HPDE6-E6E7 (cell line): ENCODE data around the gene HIVEP3.

Source experiments
- DNase-seq: peaks from one replicate; pipeline ENCODE4 v3.0.0; 2011; ENCODE audit warnings: missing footprints; ENCODE audit errors: extremely low spot score

Gene HIVEP3

DNA sequence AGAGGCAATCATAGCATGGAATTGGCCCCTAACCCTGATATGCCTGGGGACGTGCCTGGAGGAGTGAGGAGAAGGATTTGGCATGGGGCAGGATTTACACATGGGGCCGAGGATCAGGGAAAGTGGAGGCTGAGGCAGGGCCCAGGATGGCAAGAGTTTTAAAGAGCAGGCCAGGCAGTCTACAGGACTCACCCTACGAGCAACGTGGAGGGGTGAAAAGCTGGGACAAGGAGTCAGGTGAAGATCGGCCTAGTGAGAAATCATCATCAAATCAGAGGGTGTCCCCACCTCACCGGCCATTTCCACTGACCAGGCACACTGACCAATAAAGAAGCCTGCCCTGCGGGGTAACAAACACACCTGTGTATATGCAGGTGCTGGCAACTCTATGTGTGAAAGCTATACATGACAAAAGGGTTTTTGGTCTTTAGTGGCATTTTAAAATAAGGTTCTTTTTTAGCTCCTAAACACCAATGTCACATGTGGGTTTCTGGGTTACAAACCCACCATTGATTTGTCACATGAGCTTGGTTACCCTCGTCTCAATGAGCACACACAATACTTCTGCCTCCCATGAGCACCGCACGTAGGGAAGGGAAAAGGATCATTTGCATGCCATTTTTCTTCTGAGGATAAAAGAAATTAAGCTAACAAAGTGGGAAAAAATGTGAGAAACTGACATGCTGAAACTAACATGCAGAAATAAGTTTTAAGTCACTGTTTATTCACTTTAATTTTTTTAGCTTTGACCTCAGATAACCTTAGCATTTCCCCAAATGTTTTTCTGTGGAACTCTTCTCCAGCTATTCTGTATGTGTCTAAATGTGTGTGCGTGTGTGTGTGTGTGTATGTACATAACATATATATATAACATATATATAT lies 266.1 kb downstream of the HIVEP3 start:
- DNase-seq, result no peak

- DNase-seq, result no peak
Observed at GRCh38 chr1:41650028-41650880, 268.5 kb downstream of the HIVEP3 start.

DNA sequence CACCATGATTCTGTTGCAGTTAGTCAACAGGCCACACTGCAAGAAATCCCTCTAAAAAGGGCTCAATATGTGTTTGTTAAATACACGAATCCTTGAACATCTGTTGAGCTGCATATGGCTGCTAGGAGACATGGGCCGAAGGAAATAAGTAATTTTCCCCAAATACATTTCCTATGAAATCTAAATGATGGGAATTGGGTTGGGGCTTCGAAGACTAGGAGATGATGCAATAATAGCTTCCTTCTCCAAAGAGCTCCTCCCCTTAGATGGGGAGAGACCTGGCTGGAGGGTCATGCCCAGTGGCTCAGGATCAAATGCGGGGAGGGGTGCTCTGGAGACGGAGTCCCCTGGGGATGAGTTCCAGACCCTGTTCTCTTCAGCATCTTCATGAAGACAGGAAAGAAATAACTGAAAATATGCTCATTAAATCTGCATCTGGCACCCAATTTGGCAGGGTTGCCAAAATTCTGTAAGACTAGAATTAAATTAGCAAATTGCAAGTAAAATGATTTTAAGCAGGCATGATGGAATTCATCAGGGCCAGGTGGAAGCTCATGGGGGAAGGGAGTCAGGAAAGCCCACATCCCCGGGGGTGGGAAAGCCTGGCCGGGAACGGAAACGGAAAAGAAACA lies 269.2 kb downstream of the HIVEP3 start:
- no peak for DNase-seq

- DNase-seq, result no peak
Observed at GRCh38 chr1:41648844-41649243, 269.9 kb downstream of the HIVEP3 start.

DNA sequence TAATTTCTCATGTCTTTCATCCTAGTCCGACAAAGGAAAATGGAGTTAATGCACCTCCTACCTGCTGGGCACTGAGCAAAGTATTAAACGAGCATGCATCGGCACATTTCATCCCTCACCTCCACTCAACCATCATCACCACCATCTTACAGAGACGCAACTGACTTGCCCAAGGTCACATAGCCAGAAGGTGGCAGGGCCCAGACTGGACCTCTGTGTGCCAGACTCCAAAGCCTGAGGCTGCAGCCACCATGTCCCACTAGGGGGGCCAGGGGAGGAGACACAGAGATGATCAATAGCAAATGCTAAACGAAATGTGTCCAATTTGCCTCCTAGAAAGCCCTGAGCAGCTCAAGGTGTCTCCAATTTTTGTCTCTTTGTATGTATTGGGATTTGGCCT lies 270.5 kb downstream of the HIVEP3 start:
- DNase-seq, result no peak

DNA sequence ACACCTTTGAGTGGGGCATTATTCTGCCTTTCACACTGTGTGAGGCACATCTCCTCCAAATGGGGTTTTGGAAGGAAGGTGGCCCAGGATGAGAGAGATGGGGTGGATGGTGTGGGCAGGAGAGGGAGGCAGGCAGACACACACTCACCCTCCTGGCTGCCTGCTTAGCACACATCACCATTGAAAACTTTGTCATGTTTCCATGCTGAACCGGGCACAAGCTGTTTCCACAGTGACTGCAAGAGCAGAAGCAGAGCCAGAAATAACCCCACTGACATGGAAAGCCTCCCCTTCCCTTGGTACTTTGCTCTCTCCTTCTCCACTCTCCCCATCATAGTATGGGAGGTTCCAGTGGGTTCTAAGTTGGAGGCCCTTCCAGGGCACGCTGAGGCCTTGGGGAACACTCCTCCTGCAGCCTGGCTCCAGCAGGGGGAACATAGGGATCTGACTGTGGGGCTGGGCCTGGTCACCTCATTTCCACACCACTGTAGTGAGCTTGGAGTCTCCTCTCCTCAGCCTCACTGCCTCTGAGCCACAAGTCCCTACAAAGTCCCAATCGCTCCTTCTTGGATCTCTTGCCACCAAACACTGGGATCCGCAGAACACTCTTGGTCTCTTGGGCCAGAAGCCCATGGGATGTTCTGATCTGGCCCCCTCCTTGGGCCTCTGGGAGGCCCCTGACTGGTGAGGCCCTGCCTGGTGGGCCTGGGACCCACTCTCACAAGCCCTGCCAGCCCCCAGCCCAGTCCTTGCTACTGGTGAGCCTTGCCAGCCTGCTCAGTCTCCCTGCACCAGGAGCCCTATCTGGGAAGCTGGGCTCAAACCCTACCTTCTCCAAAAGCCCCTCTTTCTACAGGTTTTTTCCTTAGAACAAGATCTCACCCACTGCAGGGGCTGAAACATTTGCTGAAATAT lies 271.2 kb downstream of the HIVEP3 start:
- DNase-seq, result no peak

GRCh38 chr1:41646186-41646585 lies 272.5 kb downstream of the HIVEP3 start:
- no peak for DNase-seq

DNA sequence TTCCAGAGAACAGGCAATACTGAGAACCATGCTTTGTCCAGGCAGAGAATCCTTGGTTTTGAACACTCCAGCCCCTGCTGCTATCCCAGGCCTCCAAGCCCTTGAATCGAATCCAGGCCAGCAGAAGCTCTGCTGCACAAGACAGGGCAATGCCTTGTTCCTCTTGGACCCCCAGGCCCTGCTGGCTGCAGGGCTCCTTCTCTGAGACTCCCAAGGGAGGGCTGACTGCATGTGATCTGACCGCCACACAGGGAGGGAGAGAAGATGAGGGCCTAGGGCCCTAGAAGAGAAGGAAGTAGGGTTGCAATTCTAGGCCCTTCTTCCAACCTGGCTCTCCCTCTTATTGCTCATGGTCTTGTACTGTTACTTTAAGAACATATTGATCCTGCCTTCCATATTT lies 273.7 kb downstream of the HIVEP3 start:
- DNase-seq, result no peak

DNA sequence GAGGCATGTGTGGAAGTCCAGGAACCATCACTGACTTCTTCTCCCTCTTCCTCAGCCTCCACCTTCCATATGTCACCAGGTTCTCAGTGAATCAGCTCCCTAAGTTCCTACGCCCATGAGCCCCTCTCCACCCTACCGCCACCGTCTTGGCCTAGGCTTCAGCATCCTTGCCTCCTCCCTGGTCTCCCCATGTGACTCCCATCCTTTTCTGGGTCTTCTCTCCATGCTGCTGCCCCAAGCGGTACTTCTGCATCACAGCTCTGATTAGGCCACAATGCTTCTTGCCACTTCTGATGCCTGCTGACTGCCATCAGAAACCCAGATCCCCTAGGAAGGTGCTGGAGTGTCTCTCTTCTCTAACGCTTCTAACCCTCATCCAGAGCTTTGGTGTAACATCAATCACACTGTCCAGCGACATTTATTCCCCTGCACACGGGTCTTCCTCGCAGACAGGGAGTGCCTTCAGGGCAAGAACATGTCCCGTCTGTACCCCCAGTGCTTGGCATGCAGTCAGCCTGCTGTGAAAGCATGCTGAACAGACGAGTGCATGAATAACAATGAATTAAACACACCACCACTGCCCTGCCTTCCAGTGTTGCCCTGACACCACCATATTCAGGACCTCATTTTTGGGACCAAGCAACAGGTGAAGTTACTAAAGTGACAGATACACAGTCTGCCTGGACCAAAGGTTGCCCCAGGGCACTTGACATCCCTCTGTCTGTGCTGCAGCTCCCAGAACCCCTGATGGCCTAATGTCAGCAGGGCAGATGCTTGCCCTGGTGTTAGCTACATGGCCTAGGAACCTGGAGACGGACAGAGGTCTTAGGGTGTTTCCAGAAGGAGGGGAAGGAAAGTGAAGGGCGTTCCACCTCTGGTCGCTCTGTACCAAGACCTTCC lies 275.6 kb downstream of the HIVEP3 start:
- no peak for DNase-seq

DNA sequence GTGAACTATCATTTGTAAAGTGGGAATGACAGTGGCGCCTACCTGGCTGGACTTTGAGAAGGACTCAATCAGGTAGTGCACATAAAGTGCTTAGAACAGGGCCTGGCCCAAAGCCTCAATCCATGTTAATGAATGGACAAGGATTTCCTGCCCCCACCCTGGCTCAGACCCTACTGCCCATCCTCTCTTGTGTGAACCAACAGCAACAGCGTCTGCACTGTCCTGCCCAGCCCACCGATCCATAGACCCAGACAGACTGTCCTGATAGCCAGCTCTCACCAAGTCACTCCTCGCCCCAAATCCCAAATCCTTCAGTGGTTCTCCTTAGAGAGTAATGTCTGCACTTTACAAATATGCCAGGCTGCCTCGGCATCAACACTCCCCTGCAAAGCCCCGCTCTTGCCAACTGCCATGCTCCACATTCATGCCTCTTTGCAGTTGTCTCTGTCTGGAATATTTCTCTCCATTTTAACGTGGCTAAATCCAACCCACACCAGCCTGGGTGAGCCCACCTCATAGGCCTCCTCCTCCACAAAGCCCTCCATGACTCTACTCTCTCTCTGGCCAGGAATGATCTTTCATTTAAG lies 276.7 kb downstream of the HIVEP3 start:
- DNase-seq, result no peak

DNA sequence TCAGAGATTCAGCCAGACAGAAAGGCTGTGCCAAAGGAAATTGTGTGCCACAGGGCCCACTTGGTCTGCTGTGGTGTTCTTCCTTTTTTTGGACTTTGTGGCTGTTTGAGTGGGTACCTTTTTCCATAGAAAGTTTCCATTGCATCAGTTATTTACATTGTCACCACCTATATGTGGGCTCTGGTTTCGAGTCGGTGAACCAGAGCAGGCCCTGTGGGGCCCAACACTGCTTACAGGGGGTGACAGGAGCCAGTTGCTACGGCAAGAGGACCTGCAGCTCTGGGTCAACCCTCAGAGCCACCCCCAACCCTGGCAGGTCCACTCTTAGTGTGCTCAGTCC lies 277.3 kb downstream of the HIVEP3 start:
- no peak for DNase-seq

DNA sequence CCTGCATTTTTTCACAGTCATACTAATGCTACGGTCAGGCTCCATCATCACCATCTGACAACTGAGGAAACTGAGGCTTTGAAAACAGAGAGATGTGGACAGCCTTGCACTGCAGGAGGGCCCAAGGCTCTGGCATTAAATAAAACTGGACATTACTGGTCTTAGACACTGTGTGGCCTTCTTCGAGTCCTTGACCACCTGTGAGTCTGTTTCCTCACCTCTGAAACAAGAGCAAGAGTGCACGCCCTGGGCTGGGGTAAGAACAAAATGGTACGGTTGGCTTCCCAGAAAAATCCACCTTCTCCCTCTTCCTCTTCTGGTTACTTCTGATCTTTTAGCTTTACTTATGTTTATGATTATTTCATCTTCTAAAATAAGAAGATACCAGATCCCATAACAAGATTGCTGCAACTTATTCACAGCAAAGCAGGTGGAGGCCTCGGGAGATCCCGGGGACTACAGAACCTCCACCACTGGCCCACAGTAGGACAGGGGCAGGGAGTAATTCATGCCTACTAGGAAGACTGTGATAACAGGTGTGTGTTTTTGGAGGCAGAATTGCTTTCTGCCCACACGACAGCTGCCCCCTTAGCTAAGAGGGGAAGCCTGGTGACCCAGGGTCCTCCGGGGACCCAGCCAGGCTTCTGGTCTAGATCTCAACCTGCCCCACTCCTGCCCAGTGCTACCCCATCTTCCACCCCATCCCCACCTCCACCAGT lies 277.8 kb downstream of the HIVEP3 start:
- no peak for DNase-seq

- DNase-seq, result no peak
Observed at GRCh38 chr1:41640141-41640751, 278.5 kb downstream of the HIVEP3 start.

DNA sequence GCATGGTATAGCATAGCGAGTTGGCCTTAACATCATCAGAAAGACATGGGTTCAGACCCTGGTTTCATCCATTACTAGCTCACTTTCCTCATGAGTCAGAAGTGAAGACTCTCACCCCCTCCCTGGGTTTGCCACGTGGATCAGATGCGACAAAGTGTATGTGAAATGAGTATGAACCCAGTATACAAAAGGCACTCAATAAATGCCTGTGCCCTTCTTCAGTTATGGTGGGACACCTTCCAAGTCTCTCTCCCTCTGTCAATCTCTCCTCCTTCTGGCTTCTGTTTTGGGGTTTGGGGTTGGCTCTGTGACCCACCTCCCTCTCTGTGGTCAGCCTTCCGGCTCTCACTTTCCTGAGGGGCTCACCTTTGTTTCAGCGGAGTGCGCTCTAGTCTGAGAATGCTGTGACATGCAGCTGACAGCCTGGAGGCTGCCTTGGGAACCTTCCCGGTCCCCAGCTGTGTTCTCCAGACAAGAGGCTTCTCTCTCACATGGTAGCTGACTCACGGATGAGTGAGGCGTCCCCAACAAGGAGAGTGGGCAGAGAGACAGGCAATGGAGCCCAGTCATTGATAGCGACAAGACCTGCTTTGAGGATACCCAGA lies 279.3 kb downstream of the HIVEP3 start:
- DNase-seq, result no peak

DNA sequence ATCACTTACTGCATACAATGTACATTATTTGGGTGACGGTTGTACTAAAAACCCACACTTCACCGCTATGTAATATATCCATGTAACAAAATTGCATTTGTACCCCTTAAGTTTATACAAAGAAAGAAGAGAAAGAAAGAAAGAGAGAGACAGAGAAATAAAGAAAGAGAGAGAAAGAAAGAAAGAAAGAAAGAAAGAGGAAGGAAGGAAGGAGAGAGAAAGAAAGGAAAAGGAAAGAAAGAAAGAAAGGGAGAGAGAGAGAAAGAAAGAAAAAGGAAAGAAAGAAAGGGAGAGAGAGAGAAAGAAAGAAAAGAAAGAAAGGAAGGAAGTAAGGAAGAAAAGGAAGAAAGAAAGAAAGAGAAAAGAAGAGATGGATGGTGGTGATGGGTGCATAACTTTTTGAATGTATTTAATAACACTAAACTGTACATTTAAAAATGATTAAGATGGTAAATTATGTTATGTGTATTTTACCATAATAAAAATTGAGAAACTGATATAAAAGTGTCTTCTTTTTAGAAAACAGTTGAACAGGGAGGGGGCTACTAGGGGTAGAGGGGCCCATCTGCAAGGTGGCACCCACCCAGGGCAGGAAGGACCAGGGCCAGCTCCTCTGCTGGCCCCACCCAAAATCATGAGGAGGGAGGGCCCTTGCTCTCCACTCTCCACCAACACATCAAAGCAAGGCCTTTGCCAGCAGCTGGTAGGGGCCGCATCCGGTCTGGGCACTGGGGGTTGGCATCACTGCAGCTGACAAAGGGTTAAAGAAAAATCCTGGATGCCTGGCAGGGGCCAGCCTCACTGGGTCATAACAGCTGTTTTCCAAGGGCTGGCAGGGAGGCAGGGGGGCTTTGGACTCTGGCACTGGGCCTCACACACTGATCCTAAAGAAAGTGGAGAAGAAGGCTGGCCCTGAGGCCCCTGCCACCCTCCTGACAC lies 280.4 kb downstream of the HIVEP3 start:
- no peak for DNase-seq

GRCh38 chr1:41637367-41637766 lies 281.4 kb downstream of the HIVEP3 start:
- DNase-seq, result no peak

- DNase-seq, result no peak
Observed at GRCh38 chr1:41633764-41634163, 285.0 kb downstream of the HIVEP3 start.
